Measurements from ENCODE around the gene VIPR1.

Gene VIPR1

DNA sequence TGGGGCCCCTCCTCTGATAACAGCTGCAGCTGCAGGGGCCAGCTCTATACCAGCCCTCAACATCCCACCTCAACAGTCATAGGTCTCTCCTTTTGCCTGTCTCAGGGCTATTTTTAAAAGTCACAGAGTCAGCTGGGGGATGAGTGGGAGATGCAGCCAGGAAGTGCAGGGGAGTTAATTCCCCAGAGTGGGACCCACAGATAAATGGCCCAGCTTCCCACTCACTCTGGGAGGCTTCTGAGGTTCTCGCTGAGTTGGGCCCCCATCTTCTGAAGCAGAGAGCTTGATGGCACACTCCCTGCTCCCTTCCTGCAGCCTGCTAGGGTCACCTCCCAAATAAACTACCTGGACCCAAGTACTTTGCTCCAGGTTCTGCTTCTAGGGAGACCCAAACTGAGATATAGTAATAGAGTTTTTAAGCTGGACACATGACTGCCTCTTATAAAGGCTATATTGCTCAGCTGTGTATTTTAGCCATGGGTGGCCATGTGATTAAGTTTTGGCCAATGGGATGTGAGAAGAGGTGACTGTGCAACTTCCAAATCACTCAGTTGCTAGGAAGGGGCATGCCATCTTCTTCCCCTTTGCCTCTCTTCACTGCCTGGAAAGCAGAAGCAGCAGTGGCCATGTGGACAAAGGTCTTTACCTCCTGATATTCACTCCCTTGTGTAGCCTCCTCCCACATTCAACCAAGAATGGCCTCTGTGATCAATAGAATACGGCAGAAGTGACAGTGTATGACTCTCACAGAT, 15.5 kb upstream of the VIPR1 start:
- Histone ChIP-seq H3K4me1 (ENCODE audit: insufficient read depth, low read length) (no peaks in the 10 kb centered on the region), H2AFZ (ENCODE audit: low read depth, low read length) (no peak overlapping the region), H3K9me3 (ENCODE audit: low read length) (no peaks in the 10 kb centered on the region), H3K36me3 (ENCODE audit: insufficient read depth, low read length) (no peaks in the 10 kb centered on the region), H3K4me3 (ENCODE audit: low read length) (no peak overlapping the region), H3K27me3 (ENCODE audit: insufficient read depth, low read length) (no peaks in the 10 kb centered on the region)

- Histone ChIP-seq H3K4me3 (ENCODE audit: low read length) (no peak overlapping the region), H2AFZ (ENCODE audit: low read depth, low read length) (no peak overlapping the region), H3K36me3 (ENCODE audit: insufficient read depth, low read length) (no peaks in the 10 kb centered on the region), H3K9me3 (ENCODE audit: low read length) (no peaks in the 10 kb centered on the region), H3K4me1 (ENCODE audit: insufficient read depth, low read length) (no peaks in the 10 kb centered on the region), H3K27me3 (ENCODE audit: insufficient read depth, low read length) (peaks cover 4% of the 10 kb centered on the region)
Observed at GRCh38 chr3:42488687-42489086, 13.8 kb upstream of the VIPR1 start.

- Histone ChIP-seq H3K4me1 (ENCODE audit: insufficient read depth, low read length) (no peaks in the 10 kb centered on the region), H3K36me3 (ENCODE audit: insufficient read depth, low read length) (no peaks in the 10 kb centered on the region), H3K4me3 (ENCODE audit: low read length) (no peak overlapping the region), H3K27me3 (ENCODE audit: insufficient read depth, low read length) (peaks cover 4% of the 10 kb centered on the region), H2AFZ (ENCODE audit: low read depth, low read length) (no peak overlapping the region), H3K9me3 (ENCODE audit: low read length) (no peaks in the 10 kb centered on the region)
Observed at GRCh38 chr3:42489116-42489936, 13.1 kb upstream of the VIPR1 start.

DNA sequence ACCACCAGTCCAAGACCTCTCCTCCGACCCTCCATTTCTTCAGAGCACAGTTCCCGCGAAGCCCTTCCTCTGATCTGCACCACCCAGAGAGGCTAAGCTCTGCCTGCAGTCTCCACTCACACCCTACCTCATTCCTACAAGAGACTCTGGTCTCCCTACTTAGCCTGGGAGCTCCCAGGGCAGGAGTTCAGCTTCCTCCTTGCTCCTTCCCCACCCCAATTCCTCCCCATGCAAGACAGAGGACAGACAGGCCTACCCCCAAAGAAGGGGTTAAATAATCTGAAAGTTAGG, 12.6 kb upstream of the VIPR1 start:
- no peak overlapping the region for H3K4me3 ChIP-seq (ENCODE audit: low read length)
- H3K36me3 ChIP-seq (ENCODE audit: insufficient read depth, low read length) = no peaks in the 10 kb centered on the region
- peaks cover 4% of the 10 kb centered on the region for H3K27me3 ChIP-seq (ENCODE audit: insufficient read depth, low read length)
- H3K4me1 ChIP-seq (ENCODE audit: insufficient read depth, low read length) = no peaks in the 10 kb centered on the region
- H3K9me3 ChIP-seq (ENCODE audit: low read length) = no peaks in the 10 kb centered on the region
- H2AFZ ChIP-seq (ENCODE audit: low read depth, low read length) = no peak overlapping the region

- Histone ChIP-seq H2AFZ (ENCODE audit: low read depth, low read length) (no peak overlapping the region), H3K9me3 (ENCODE audit: low read length) (no peaks in the 10 kb centered on the region), H3K4me1 (ENCODE audit: insufficient read depth, low read length) (no peaks in the 10 kb centered on the region), H3K4me3 (ENCODE audit: low read length) (no peak overlapping the region), H3K36me3 (ENCODE audit: insufficient read depth, low read length) (no peaks in the 10 kb centered on the region), H3K27me3 (ENCODE audit: insufficient read depth, low read length) (peaks cover 4% of the 10 kb centered on the region)
Observed at GRCh38 chr3:42490243-42490642, 12.2 kb upstream of the VIPR1 start.

DNA sequence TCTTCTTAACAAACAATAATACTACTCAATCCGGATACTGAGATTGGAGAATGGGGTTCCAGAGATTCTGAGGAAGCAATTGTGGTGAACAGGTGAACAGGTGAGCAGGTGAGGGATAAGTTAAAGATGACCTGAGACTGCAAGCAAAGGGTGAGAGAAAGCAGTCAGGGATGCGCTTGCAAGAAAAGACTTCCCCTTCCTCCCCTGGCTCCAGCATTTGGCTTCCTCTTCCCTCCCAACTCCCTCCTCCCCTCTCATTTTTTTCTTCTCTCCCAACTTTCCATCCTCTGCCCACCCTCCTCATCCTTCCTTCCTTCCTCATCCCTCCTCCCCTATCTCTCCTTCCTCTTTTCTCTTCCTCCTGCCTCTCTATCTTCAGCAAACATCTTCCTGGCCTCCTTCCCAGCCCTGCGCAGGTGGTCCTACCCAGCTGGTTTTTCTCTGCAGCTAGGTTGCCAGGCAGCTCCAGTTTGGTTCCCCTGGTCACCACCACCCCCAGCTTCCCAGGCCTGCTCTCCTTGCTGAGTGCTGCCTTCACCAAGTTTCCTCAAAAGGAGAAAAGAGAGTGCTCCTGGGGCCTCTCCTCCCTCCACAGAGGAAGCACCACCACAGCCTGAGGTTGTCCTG, 10.4 kb upstream of the VIPR1 start:
- peaks cover 8% of the 10 kb centered on the region for H3K4me1 ChIP-seq (ENCODE audit: insufficient read depth, low read length)
- no peak overlapping the region for H3K4me3 ChIP-seq (ENCODE audit: low read length)
- H3K9me3 ChIP-seq (ENCODE audit: low read length) = no peaks in the 10 kb centered on the region
- H3K27me3 ChIP-seq (ENCODE audit: insufficient read depth, low read length) = peaks cover 5% of the 10 kb centered on the region
- H2AFZ ChIP-seq (ENCODE audit: low read depth, low read length) = no peak overlapping the region
- no peaks in the 10 kb centered on the region for H3K36me3 ChIP-seq (ENCODE audit: insufficient read depth, low read length)

DNA sequence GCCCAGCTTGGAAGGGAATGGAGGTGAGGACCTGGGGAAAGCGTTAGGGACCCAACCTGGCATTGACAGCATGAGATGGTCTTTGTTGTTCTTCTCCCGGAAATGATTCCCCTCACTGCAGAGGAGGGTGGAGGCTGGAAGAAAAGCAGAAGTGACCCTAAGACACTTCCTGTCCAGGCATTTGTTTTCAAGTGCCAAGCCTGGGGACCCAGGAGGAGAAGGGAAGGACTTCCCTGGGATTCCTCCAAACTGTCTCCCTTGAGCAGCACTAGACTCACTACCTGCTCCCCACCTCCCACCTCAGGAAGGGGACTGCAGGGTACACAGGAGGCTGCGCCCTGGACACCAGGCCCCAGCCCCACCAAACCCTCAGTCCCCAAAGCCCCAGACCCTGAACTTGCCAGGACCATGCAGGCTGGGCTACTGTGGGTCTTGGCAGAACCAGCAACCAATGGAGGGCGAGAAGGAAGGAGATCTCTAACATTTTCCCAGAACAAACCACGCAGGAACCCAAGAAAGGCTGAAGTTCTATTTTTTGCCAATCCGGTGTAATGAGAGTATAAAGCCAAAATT, 9.8 kb upstream of the VIPR1 start:
- Histone ChIP-seq H3K9me3 (ENCODE audit: low read length) (no peaks in the 10 kb centered on the region), H3K4me3 (ENCODE audit: low read length) (no peak overlapping the region), H3K36me3 (ENCODE audit: insufficient read depth, low read length) (no peaks in the 10 kb centered on the region), H2AFZ (ENCODE audit: low read depth, low read length) (no peak overlapping the region), H3K27me3 (ENCODE audit: insufficient read depth, low read length) (peaks cover 9% of the 10 kb centered on the region), H3K4me1 (ENCODE audit: insufficient read depth, low read length) (peaks cover 11% of the 10 kb centered on the region)

- no peak overlapping the region for H3K4me3 ChIP-seq (ENCODE audit: low read length)
- no peaks in the 10 kb centered on the region for H3K9me3 ChIP-seq (ENCODE audit: low read length)
- H3K4me1 ChIP-seq (ENCODE audit: insufficient read depth, low read length) = peaks cover 11% of the 10 kb centered on the region
- no peaks in the 10 kb centered on the region for H3K36me3 ChIP-seq (ENCODE audit: insufficient read depth, low read length)
- H2AFZ ChIP-seq (ENCODE audit: low read depth, low read length) = no peak overlapping the region
- H3K27me3 ChIP-seq (ENCODE audit: insufficient read depth, low read length) = peaks cover 11% of the 10 kb centered on the region
Observed at GRCh38 chr3:42493126-42493797, 9.2 kb upstream of the VIPR1 start.

DNA sequence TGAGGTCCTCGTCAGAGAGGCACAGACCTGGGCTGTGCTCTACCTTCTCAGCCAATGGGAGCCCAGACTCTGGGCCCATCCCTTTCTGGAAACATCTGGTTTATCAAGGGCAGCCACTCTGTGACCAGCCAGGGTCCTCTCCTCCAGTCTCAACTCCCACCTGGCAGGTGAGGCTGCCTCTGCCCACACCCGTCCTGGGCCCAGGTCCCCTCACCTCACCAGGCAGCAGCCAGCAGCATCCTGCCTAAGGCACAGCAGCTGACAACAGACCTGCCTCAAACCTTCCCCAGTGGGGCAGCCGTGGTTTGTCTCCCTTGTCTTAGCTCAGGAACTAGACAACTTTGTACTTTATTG, 8.7 kb upstream of the VIPR1 start:
- Histone ChIP-seq H3K4me1 (ENCODE audit: insufficient read depth, low read length) (peaks cover 11% of the 10 kb centered on the region), H3K36me3 (ENCODE audit: insufficient read depth, low read length) (no peaks in the 10 kb centered on the region), H3K4me3 (ENCODE audit: low read length) (no peak overlapping the region), H3K9me3 (ENCODE audit: low read length) (no peaks in the 10 kb centered on the region), H2AFZ (ENCODE audit: low read depth, low read length) (no peak overlapping the region), H3K27me3 (ENCODE audit: insufficient read depth, low read length) (peaks cover 16% of the 10 kb centered on the region)

DNA sequence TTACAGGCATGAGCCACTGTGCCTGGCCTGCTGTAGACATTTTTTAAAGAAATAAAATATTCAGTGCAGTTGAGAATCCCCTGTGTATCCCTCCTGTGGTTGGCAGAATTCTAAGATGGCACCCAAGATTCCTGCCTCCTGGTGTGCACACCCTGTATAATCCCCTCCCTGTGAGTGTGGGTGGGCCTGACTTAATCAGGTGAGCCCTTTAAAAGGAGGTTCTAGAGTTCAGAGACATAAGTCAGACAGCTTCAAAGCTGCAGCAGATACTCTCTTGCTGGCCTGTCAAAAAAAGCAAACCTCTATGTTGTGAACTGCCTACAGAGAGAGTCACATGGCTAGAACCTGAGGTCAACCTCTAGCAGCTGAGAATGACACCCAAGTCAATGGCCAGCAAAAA, 7.0 kb upstream of the VIPR1 start:
- H2AFZ ChIP-seq (ENCODE audit: low read depth, low read length) = no peak overlapping the region

GRCh38 chr3:42497009-42497731, 5.3 kb upstream of the VIPR1 start:
- Histone ChIP-seq H3K4me1 (ENCODE audit: insufficient read depth, low read length) (peaks cover 15% of the 10 kb centered on the region), H2AFZ (ENCODE audit: low read depth, low read length) (no peak overlapping the region), H3K9me3 (ENCODE audit: low read length) (no peaks in the 10 kb centered on the region), H3K4me3 (ENCODE audit: low read length) (no peak overlapping the region), H3K27me3 (ENCODE audit: insufficient read depth, low read length) (peaks cover 50% of the 10 kb centered on the region), H3K36me3 (ENCODE audit: insufficient read depth, low read length) (no peaks in the 10 kb centered on the region)

More for the DNA sequence above, 7.0 kb upstream of the VIPR1 start:
- Histone ChIP-seq H3K4me3 (ENCODE audit: low read length) (no peak overlapping the region), H3K27me3 (ENCODE audit: insufficient read depth, low read length) (peaks cover 33% of the 10 kb centered on the region), H3K36me3 (ENCODE audit: insufficient read depth, low read length) (no peaks in the 10 kb centered on the region), H3K9me3 (ENCODE audit: low read length) (no peaks in the 10 kb centered on the region), H3K4me1 (ENCODE audit: insufficient read depth, low read length) (peaks cover 11% of the 10 kb centered on the region)

DNA sequence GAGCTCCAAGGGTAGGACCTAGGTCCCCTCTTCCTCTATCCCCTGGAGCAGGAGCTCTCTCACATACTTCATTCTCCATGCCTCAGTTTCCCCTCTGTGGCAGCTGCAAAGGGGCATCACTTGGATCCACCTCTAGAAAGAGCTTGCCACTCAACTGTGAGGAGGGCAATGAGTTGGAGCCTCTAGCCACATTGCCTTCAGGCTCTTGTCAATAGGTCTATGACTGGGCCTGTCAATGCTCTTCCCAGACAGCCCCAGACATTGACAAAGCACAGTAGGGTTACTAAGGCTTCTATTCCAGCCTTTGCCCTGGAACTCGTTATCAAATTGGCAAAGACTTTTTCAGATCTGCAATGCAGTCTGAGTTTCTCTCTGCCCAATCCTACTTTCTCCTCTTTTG, 4.4 kb upstream of the VIPR1 start:
- Histone ChIP-seq H2AFZ (ENCODE audit: low read depth, low read length) (no peak overlapping the region), H3K9me3 (ENCODE audit: low read length) (no peaks in the 10 kb centered on the region), H3K4me3 (ENCODE audit: low read length) (no peak overlapping the region), H3K4me1 (ENCODE audit: insufficient read depth, low read length) (peaks cover 16% of the 10 kb centered on the region), H3K27me3 (ENCODE audit: insufficient read depth, low read length) (peaks cover 58% of the 10 kb centered on the region), H3K36me3 (ENCODE audit: insufficient read depth, low read length) (no peaks in the 10 kb centered on the region)
